ENCODE data around the gene PCCA.
"Not testable (repeated sequence)": the region's sequence is repeated elsewhere in the genome, so short reads cannot be mapped to it uniquely, and the experiment has no call there.

Gene PCCA

GRCh38 chr13:100197591-100198365 lies 108.9 kb downstream of the PCCA start:
- peak in 1 of 2 experiments; percentile 22 for DNase-seq

GRCh38 chr13:100203696-100204367 lies 114.9 kb downstream of the PCCA start:
- DNase-seq, result no peak

GRCh38 chr13:100208002-100208401 lies 119.1 kb downstream of the PCCA start:
- DNase-seq, result no peak

DNA sequence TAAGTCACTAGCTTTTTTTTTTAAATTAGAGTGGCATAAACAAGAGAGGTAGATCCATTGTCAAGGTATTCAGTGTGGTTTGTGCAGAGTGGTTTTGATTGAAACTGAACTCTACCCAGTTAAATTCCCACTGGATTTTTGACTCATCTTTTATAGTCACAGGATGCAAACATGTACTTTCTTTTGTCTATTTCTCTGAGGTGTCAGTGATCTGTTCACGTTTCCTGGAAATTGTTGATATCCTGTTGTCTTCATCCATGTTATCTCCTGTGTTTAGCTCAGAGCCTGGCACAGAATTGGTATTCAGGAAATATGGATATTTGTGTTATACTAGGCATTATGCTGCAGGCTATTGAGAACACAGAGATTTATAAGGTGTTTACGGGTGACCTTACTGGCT lies 119.7 kb downstream of the PCCA start:
- DNase-seq, result peak in 1 of 2 experiments; percentile 9

- no peak for DNase-seq
Observed at GRCh38 chr13:100209857-100210825, 121.2 kb downstream of the PCCA start.

DNA sequence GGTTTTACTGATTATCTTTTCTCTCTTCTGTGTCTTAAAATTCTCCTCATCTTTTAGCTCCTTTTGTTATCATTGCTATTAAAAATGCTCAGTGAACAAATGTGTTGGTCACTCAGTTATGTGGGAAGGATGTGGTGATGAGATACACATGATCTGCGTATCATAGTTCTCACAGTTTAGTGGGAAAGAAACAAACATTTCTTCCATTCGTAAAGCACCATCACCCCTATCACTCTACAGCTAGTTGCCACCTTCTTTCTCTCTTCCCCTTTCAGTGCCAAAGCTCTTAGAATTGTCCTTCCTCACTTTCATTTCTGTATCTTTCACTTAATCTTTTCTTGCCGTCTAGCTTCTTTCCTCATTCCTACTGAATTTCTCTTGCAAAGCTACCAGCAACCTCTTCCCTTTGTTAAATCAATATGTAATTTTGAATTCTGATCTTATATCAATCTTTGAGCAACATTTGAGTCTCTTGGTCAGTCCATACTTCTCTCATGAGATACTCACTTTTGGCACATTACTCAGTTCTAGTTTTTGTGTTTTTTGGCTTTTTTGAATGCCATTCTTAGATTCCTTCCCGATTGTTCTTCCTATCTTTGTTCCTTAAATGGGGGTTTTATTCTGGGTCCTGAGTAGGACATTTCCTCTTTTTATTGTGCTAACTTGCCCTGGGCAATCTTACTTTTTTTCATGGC lies 122.3 kb downstream of the PCCA start:
- DNase-seq, result no peak

- no peak for DNase-seq
Observed at GRCh38 chr13:100212904-100213553, 124.1 kb downstream of the PCCA start.

DNA sequence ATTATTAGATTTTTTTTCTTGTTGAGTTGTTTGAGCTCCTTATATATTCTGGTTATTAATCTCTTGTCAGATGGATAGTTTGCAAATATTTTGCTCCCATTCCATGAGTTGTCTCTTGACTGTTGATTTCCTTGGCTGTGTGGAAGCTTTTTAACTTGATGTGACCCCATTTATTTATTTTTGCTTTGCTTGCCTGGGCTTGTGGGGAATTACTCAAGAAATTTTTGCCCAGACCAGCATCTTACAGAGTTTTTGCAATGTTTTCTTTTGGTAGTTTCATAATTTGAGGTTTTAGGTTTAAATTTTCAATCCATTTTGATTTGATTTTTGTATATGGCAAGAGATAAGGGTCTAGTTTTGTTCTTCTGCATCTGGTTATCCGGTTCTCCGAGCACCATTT lies 124.7 kb downstream of the PCCA start:
- DNase-seq, result no peak

DNA sequence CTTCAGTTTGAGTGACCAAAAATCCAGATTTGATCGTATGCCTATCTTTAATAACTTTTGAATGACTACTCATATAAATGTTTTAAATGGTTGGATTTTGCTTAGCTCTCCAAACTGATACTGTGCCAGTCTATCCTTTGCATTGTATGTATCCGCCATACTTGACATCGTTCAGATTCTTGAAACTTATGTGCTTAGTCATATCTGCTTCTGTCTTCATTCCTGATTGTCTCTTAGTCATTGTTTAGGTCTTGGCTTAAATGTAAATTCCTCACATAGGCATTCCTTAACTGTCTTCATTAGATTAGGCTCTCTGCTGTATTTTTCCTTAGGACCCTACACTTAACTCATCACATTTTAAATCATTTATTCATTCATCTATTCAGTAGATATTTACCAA lies 126.0 kb downstream of the PCCA start:
- no peak for DNase-seq

GRCh38 chr13:100221166-100221565 lies 132.3 kb downstream of the PCCA start:
- DNase-seq, result no peak

- not testable (repeated sequence) for DNase-seq
Observed at GRCh38 chr13:100223966-100224530, 135.2 kb downstream of the PCCA start.

GRCh38 chr13:100229603-100230002 lies 140.7 kb downstream of the PCCA start:
- DNase-seq, result peak in 1 of 2 experiments; percentile 30

DNA sequence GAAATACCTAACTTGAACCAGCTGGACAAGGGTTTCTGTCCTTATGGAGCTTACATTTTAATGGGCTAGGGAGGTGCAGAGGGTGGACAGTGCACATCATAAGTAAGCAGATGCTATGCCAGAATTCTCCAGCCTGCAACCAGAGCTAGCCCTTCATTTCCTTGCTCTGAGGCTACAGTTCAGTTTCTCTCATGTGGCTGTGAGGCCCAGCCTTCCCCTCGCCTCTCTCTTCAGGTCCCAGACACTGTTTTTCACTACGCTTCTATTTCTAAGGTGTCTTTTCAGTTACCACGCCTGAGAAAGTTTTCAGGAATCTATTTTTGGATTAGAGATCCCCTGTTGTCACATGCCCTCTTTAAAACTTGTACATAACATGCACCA lies 141.9 kb downstream of the PCCA start:
- no peak for DNase-seq

DNA sequence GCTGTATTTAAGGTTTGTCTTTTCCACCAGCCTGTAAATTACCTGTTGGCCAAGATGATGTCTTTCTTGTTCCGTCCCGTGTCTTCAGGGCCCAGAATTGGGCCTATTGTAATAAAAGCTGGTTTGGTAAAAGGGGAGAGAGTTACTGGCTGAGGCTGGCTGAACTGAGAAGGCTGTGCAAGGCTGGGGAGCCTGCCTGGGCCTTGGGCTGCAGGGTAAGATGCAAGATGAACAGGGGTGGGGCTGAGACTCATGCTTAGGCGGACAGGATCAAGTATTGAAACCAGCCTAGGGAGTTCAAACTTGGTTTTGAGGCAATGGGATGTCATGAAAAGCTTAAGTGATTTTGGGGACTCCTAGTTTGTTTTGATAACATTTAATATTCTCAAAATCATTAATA lies 142.3 kb downstream of the PCCA start:
- no peak for DNase-seq

GRCh38 chr13:100234006-100234405 lies 145.1 kb downstream of the PCCA start:
- DNase-seq, result peak; percentile 51 to 88

DNA sequence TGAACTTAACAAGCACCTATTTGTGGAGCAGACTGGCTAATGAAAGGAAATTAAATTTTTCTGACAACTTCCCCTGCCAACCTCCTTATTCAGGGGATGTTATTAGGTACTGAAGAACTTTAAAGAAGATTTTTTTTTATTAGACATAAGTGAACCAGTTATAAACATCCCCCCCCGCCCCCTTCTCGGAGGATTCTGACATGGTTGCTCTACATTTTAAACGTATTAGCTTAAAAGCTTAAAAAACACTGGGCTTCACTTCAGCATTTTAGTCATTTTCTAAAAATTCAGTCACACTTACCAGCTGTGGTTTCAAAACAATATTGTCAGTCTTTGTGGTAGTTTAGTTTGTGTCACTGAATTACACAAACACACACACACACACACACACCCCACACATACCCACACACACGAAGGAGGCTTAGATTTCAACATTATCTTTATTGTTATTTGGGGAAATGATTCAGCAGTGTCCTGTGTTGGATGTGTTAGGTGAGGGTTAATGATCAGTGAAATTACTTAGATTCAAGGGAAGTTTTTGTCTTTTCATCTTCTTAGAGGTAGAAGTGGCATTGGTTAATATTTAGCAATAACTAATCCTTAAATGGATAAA lies 145.7 kb downstream of the PCCA start:
- peak in 1 of 2 experiments; percentile 11 for DNase-seq

DNA sequence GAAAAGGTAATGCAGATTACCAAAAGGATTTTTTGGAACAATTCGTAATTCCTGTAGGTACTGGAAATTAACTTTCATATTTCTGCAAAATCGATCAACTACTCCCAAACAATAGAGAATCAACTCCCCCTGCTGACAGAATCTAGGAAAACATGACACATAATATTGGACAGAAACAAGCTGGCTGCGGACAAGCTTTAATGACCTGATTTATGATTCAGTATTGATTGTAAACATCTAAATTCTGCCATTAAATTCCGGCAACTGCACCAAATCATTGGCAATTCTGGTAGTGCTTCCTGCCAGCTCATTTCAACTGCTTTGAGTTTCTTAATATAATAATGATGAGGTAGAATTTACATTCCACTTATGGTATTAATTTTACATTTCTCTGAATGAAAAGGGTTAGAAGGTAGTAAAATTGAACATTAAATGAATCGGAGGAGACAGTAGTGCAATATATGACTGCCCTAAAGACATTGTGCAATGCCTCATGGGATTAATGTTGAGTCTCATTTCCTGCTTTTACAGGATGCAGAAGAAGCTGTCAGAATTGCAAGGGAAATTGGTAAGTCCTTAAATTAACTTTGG lies 146.5 kb downstream of the PCCA start:
- DNase-seq, result peak; percentile 61 to 83

- no peak for DNase-seq
Observed at GRCh38 chr13:100240109-100240779, 151.4 kb downstream of the PCCA start.

GRCh38 chr13:100244431-100244830 lies 155.5 kb downstream of the PCCA start:
- DNase-seq, result no peak

DNA sequence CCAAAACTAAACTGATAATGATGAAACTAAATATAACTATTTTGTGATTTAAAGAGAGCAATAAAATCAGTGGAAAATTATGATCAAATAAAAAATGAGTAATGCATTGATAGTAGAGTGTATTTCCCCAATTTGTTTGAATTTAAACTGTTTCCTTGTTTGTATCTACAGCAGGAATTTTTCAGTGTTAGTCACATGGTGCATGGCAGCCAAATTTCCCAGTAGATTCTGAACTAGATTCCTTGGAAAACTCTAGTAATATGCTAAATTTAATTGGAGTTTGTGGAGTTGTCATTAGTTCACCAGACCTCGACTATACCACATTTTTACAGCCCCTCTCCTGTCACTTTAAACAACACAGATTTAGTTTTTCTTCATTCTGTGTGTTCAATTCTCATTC lies 156.2 kb downstream of the PCCA start:
- DNase-seq, result no peak
